Left ventricle myocardium inferior (tissue), 1 donor: Measurements from ENCODE around the gene SDHAF1. TPM values are rescaled to one million over a fixed set of nuclear protein-coding genes. Genes with fewer than 3 reads are reported as not detected.
A peak's percentile ranks its signal among the peaks of the same experiment; 100 is the strongest.
"Not testable (repeated sequence)": the region's sequence is repeated elsewhere in the genome, so short reads cannot be mapped to it uniquely, and the experiment has no call there.

Experiments
- DNase-seq: peaks from one replicate; pipeline ENCODE4 v3.0.0-alpha.2; 2020
- H3K27ac ChIP-seq: fragments of 200-600 bp; replicated peaks from 2 replicates; pipeline ENCODE4 v1.8.0; 2021
- H3K27me3 ChIP-seq: fragments of 200-600 bp; 2 replicates; pipeline ENCODE4 v1.8.0; 2021; ENCODE audit warnings: low read depth
- H3K36me3 ChIP-seq: fragments of 200-600 bp; 2 replicates; pipeline ENCODE4 v1.8.0; 2021
- H3K4me1 ChIP-seq: fragments of 200-600 bp; 2 replicates; pipeline ENCODE4 v1.8.0; 2021
- H3K4me3 ChIP-seq: fragments of 200-600 bp; 2 replicates; pipeline ENCODE4 v1.8.0; 2021; ENCODE audit warnings: mild to moderate bottlenecking, moderate library complexity
- H3K9me3 ChIP-seq: fragments of 200-600 bp; replicated peaks from 2 replicates; pipeline ENCODE4 v1.8.0; 2021
- intact Hi-C: fragments of 100-400 bp; cut with micrococcal nuclease; formaldehyde crosslinking; loops from one replicate; pipeline ENCODE4 v1.11.0; 2022
- total RNA-seq: library from RNA; stranded (reverse); fragmentation: NEBNext Ultra II Directional; extraction: Animal tissue kit (Norgen Biotek cat#: 25700); gene quantifications from one replicate; pipeline ENCODE4 v1.2.1, GENCODE V29; 2021
- TF ChIP-seq, protein P1 (sequence below): fragments of 200-600 bp; IDR thresholded peaks from 2 replicates; pipeline ENCODE4 v1.8.0; 2021; ENCODE audit warnings: antibody characterized with exemption, mild to moderate bottlenecking, borderline replicate concordance
- donor health status: DM: no; HTN: yes; CAD: no; lungs with severe emphysema.

SDHAF1 gene
- total RNA-seq, 1 donor from 2014 or later: 10.3 TPM

DNA sequence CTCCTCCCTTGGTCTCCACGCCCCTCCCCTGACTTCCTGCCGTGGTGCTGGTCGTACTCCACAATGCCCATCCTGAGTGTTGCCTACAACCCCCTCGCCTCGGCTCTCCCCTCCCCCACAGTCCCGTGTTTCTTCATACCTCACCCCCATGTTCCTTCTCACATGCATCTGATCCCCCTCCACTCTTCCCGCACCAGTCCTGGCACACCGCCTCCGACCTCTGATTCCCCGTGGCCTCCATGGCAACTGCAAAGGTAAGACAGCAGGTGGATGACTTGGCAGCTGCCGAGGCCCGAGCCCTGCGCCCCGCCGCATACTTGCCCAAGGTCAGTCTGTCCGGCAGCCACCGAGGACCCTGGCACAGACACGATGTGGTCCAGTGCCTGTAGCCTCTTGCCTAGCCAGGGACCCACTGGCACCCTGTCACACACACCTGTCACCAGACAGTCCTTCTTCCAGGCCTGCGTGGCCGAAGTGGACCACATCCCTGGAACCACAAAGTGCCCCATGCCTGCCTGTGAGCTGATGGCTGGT is 16.1 kb upstream of the SDHAF1 start:
- TF ChIP-seq, protein P1, sequence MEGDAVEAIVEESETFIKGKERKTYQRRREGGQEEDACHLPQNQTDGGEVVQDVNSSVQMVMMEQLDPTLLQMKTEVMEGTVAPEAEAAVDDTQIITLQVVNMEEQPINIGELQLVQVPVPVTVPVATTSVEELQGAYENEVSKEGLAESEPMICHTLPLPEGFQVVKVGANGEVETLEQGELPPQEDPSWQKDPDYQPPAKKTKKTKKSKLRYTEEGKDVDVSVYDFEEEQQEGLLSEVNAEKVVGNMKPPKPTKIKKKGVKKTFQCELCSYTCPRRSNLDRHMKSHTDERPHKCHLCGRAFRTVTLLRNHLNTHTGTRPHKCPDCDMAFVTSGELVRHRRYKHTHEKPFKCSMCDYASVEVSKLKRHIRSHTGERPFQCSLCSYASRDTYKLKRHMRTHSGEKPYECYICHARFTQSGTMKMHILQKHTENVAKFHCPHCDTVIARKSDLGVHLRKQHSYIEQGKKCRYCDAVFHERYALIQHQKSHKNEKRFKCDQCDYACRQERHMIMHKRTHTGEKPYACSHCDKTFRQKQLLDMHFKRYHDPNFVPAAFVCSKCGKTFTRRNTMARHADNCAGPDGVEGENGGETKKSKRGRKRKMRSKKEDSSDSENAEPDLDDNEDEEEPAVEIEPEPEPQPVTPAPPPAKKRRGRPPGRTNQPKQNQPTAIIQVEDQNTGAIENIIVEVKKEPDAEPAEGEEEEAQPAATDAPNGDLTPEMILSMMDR: no peak
- Histone ChIP-seq H3K27me3 (peaks cover 84% of the 10 kb centered on the region), H3K27ac (no peak overlapping the region), H3K9me3 (no peaks in the 10 kb centered on the region), H3K36me3 (no peaks in the 10 kb centered on the region), H3K4me3 (no peak overlapping the region), H3K4me1 (no peaks in the 10 kb centered on the region)
- intact Hi-C loops: no loop called here
- no peak for DNase-seq

DNA sequence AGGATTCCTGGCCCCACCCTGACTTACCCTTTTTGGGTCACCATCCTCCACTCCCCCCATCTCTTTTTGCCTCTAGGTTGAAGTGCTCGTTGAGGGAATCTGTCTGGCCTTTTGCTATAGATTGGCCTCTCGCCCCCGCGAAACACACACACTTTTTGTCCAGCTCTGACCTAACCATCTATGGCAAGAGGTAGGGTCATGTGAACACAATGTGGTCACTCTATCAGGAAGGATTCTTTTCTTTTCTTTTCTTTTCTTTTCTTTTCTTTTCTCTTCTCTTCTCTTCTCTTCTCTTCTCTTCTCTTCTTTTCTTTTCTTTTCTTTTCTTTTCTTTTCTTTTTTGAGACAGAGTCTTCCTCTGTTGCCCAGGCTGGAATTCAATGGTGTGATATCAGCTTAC is 14.0 kb upstream of the SDHAF1 start:
- H3K27me3 ChIP-seq: peaks cover 87% of the 10 kb centered on the region
- H3K4me3 ChIP-seq, intact Hi-C loops, H3K9me3 ChIP-seq, H3K36me3 ChIP-seq, DNase-seq, H3K27ac ChIP-seq, H3K4me1 ChIP-seq: not testable (repeated sequence)

DNA sequence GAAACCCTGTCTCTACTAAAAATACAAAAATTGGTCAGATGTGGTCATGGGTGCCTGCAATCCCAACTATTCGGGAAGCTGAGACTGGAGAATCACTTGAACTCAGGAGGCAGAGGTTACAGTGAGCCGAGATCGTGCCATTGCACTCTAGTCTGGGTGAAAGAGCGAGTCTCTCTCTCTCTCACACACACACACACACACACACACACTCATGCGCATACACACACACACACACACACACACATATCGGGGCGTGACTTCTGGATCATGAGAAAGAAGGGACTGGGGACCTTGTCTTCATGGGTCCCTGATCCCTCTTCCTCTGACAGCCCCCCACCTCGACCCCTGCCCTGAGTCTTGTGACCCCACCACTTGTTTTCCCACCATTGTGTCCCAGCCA is 11.8 kb upstream of the SDHAF1 start:
- TF ChIP-seq, protein P1: no peak
- Histone ChIP-seq H3K4me3 (no peak overlapping the region), H3K9me3 (no peaks in the 10 kb centered on the region), H3K4me1 (peaks cover 11% of the 10 kb centered on the region), H3K27me3 (peaks cover 87% of the 10 kb centered on the region), H3K27ac (no peak overlapping the region), H3K36me3 (no peaks in the 10 kb centered on the region)
- intact Hi-C loops: no loop called here
- no peak for DNase-seq

DNA sequence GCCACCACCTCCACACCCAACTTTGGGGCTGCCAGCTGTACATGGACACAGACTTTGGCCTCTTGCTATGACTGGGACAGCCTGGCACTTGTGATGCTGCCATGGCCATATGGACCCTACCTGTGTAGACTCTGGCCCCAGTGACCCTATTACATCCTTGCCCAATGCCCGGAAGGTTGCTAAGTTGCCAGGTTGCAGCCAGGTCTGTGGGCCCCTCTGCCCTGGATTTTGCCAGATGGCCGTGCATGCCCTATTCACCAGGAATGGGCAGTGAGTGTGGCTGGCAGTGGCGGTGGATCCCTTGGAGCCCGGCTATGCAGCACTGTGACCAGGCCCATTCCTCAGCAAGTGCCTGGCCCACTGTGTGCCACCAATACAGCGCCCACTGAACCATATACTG is 8.9 kb upstream of the SDHAF1 start:
- intact Hi-C loops: no loop called here
- TF ChIP-seq, protein P1: no peak
- Histone ChIP-seq H3K9me3 (no peaks in the 10 kb centered on the region), H3K27ac (no peak overlapping the region), H3K4me1 (peaks cover 11% of the 10 kb centered on the region), H3K27me3 (peaks cover 72% of the 10 kb centered on the region), H3K36me3 (no peaks in the 10 kb centered on the region), H3K4me3 (no peak overlapping the region)
- no peak for DNase-seq

DNA sequence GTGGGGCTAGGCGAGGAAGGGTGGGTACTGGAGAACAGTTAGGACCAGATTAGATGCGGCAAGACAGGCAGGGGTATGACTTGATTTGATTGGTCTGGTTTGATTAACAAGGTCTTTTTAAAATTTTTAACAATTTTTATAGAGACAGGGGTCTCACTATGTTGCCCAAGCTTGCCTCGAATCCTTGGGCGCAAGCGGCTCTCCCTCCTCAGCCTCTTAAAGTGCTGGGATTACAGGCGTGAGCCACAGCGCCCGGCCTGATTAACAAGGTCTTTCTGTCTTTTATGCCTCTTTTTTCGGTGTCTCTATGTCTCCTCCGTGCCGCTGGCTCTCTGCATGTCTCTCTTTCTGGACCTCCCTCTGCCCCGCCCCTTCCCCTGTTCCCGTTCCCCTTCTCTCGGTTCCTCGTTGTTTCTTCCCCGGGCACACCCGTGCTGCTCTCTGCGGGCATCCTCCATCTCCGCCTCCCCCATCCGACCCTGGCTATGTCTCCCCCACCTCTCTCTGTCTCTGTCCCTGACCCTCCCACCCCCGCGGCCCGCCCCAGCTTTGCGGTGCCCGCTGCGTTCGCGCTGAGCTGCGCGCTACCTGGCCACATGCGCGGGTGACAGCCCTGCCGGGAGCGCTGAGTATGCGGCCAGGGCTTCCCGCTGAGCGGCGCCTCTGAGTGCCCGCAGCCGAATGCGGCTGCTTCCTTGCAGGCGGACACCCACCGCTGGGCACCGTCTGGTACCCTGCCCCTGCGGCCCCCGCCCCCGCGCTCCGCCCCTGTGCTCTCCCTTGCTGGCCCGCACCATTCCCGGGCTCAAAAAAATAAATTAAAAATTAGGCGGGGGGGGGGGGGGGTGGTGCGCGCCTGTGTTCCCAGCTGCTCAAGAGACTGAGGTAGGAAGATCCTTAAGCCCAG is 8.1 kb upstream of the SDHAF1 start:
- intact Hi-C loops: no loop called here
- peak; percentile 50 for DNase-seq
- Histone ChIP-seq H3K4me1 (peaks cover 11% of the 10 kb centered on the region), H3K9me3 (no peaks in the 10 kb centered on the region), H3K27ac (no peak overlapping the region), H3K36me3 (no peaks in the 10 kb centered on the region), H3K4me3 (peak overlapping the region; percentile 52), H3K27me3 (peaks cover 66% of the 10 kb centered on the region)
- TF ChIP-seq, protein P1: no peak

DNA sequence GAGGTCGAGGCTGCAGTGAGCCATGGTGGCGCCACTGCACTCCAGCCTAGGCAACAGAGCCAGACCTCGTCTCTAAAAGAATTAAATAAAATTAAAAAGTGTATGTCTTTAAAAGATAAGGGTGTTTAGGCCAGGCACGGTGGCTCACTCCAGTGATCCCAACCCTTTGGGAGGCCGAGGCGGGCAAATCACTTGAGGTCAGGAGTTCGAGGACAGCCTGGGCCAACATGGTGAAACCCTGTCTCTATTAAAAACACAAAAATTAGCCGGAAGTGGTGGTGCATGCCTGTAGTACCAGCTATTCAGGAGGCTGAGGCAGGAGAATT is 7.5 kb upstream of the SDHAF1 start:
- Histone ChIP-seq H3K27me3 (peaks cover 62% of the 10 kb centered on the region), H3K9me3 (no peaks in the 10 kb centered on the region), H3K27ac (no peak overlapping the region), H3K36me3 (no peaks in the 10 kb centered on the region), H3K4me3 (peak overlapping the region; percentile 52), H3K4me1 (peaks cover 11% of the 10 kb centered on the region)
- TF ChIP-seq, protein P1: no peak
- intact Hi-C loops: no loop called here
- no peak for DNase-seq
